Smooth muscle cell of the coronary artery (primary cell): ENCODE results near the gene DAZ4. TPM values are rescaled to one million over a fixed set of nuclear protein-coding genes. Genes with fewer than 3 reads are reported as not detected.

Experiments
- total RNA-seq: library from RNA; depleted of rRNA; stranded (reverse); fragments of >200 nt; gene quantifications from 2 replicates; pipeline ENCODE4 v1.2.3, GENCODE V29; 2014; ENCODE audit warnings: low replicate concordance

DAZ4 gene
- total RNA-seq = not detected in 2 replicates

GRCh38 chrY:24833619-24834018, at the start of gene DAZ4:
DAZ4 (plus strand) TSS chrY:24833919; CDS start chrY:24834127, 208 bp downstream.

GRCh38 chrY:24813293-24813692, 20.4 kb upstream of the DAZ4 start, which contains the start of gene DAZ3:
DAZ3 (minus strand) TSS chrY:24813393; CDS start chrY:24813185, 208 bp downstream.

Other genes with a start within 250 kb of the DAZ4 start
- not detected in 2 replicates for gene BPY2B, start 215.9 kb upstream of the DAZ4 start, total RNA-seq
- not detected in 2 replicates for gene DAZ3, start 20.5 kb upstream of the DAZ4 start, total RNA-seq
- gene BPY2C, start 218.2 kb downstream of the DAZ4 start, total RNA-seq = not detected in 2 replicates